ENCODE data around the gene C1orf21. TPM values are rescaled to one million over a fixed set of nuclear protein-coding genes. Genes with fewer than 3 reads are reported as not detected.

C1orf21 gene
- total RNA-seq, 1 donor = 17.0 TPM

DNA sequence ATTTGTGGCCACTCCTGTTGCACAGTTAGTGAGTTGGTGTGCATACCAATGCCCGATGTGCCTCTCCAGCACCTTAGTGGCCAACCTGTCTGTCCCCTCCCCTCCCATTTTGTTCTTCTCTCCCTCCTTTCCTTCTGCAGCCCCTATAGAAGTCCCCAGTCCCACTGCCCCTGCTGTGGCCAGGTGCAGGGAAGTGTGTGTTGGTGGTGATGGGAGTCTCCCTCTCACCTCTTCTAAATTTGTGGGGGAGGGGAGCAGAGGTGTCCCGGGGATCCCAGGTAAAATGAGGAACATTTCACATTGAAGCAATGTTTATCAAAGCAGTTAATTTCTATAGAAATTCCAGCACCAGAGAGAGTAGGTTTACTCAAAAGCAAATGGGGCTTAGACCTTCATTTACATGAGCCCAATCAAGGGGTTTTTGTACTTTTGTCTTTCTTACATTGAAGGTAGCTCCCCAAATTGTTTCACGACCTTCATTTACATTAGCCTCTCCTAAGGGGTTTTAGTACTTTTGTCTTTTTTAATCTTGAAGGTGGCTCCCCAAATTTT is 3.0 kb upstream of the C1orf21 start:
- peaks cover 7% of the 10 kb centered on the region for H3K27me3 ChIP-seq (ENCODE audit: insufficient read depth, low read length)
- H3K4me2 ChIP-seq (ENCODE audit: insufficient read depth, low read length) = no peak overlapping the region
- no peak overlapping the region for H3K4me3 ChIP-seq (ENCODE audit: insufficient read depth, low read length)
- no peaks in the 10 kb centered on the region for H3K9me3 ChIP-seq (ENCODE audit: low read depth, low read length)
- TF ChIP-seq, protein P1, sequence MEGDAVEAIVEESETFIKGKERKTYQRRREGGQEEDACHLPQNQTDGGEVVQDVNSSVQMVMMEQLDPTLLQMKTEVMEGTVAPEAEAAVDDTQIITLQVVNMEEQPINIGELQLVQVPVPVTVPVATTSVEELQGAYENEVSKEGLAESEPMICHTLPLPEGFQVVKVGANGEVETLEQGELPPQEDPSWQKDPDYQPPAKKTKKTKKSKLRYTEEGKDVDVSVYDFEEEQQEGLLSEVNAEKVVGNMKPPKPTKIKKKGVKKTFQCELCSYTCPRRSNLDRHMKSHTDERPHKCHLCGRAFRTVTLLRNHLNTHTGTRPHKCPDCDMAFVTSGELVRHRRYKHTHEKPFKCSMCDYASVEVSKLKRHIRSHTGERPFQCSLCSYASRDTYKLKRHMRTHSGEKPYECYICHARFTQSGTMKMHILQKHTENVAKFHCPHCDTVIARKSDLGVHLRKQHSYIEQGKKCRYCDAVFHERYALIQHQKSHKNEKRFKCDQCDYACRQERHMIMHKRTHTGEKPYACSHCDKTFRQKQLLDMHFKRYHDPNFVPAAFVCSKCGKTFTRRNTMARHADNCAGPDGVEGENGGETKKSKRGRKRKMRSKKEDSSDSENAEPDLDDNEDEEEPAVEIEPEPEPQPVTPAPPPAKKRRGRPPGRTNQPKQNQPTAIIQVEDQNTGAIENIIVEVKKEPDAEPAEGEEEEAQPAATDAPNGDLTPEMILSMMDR (IDR thresholded peaks at IDR 0.05; ENCODE audit: extremely low read depth, low read depth, low read length) = no peak
- H3K79me2 ChIP-seq (ENCODE audit: insufficient read depth, low read length) = peaks cover 3% of the 10 kb centered on the region
- peaks cover 5% of the 10 kb centered on the region for H3K4me1 ChIP-seq (ENCODE audit: insufficient read depth, low read length)
- H3K27ac ChIP-seq (ENCODE audit: low read depth, low read length) = no peak overlapping the region
- no peaks in the 10 kb centered on the region for H4K20me1 ChIP-seq (ENCODE audit: insufficient read depth, low read length)
- H2AFZ ChIP-seq (ENCODE audit: low read length) = no peak overlapping the region
- H3K36me3 ChIP-seq (ENCODE audit: insufficient read depth, low read length) = no peaks in the 10 kb centered on the region
- DNase-seq (ENCODE audit: insufficient read length, low spot score, missing footprints) = no peak

DNA sequence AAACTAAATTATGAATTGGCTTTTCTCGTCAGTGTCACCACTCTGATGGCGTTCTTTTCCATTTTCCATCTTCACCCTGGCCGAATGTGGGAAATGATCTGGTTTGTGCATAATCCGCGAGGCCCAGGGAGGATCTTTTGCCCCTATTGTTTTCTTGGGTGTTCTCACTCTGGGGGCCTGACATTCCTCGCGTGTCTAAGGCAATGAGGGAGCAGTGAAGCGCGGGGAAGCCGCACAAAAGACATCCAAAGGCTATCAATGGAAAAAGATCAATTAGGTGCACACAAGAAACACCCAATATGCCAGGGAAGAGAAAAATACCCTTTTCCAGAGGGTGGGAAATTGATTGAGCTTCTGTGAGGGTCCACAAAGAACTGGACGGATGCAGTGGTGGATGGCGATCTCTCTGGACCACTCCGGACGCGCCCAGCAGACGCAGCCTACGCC is 941 bp upstream of the C1orf21 start:
- peaks cover 21% of the 10 kb centered on the region for H3K79me2 ChIP-seq (ENCODE audit: insufficient read depth, low read length)
- no peaks in the 10 kb centered on the region for H3K9me3 ChIP-seq (ENCODE audit: low read depth, low read length)
- H2AFZ ChIP-seq (ENCODE audit: low read length) = peak overlapping the region; percentile 76
- DNase-seq (ENCODE audit: insufficient read length, low spot score, missing footprints) = no peak
- TF ChIP-seq, protein P1 (IDR thresholded peaks at IDR 0.05; ENCODE audit: extremely low read depth, low read depth, low read length) = no peak
- peak overlapping the region; percentile 77 for H3K4me3 ChIP-seq (ENCODE audit: insufficient read depth, low read length)
- no peaks in the 10 kb centered on the region for H4K20me1 ChIP-seq (ENCODE audit: insufficient read depth, low read length)
- H3K27me3 ChIP-seq (ENCODE audit: insufficient read depth, low read length) = peaks cover 4% of the 10 kb centered on the region
- no peaks in the 10 kb centered on the region for H3K36me3 ChIP-seq (ENCODE audit: insufficient read depth, low read length)
- H3K27ac ChIP-seq (ENCODE audit: low read depth, low read length) = no peak overlapping the region
- peaks cover 12% of the 10 kb centered on the region for H3K4me1 ChIP-seq (ENCODE audit: insufficient read depth, low read length)
- peak overlapping the region; percentile 78 for H3K4me2 ChIP-seq (ENCODE audit: insufficient read depth, low read length)

DNA sequence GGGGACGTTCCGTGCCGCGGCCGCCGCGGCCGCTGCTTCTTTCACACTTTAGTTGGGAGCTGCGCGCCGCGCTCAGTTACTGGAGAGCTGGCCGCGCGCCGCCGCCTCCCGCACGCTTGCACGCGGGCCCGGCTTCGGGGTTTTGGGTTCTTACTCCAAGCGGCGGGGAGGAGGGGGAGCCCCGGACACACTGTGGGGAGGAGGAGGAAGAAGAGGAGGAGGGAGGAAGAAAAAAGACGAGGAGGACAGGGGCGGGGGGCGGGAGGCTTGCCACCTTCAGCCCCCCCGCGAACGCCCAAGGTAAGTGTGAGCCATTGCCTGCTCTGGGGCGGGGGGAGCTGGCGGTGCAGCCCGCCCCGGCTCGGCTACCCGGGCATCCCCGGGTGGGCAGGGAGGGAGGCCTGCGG is 243 bp downstream of the C1orf21 start:
- Histone ChIP-seq H3K36me3 (ENCODE audit: insufficient read depth, low read length) (no peaks in the 10 kb centered on the region), H3K79me2 (ENCODE audit: insufficient read depth, low read length) (peaks cover 30% of the 10 kb centered on the region), H3K4me2 (ENCODE audit: insufficient read depth, low read length) (peak overlapping the region; percentile 78), H2AFZ (ENCODE audit: low read length) (peak overlapping the region; percentile 63), H3K4me3 (ENCODE audit: insufficient read depth, low read length) (peak overlapping the region; percentile 77), H3K27me3 (ENCODE audit: insufficient read depth, low read length) (peaks cover 4% of the 10 kb centered on the region), H3K9me3 (ENCODE audit: low read depth, low read length) (no peaks in the 10 kb centered on the region), H3K27ac (ENCODE audit: low read depth, low read length) (no peak overlapping the region), H3K4me1 (ENCODE audit: insufficient read depth, low read length) (peaks cover 12% of the 10 kb centered on the region), H4K20me1 (ENCODE audit: insufficient read depth, low read length) (no peaks in the 10 kb centered on the region)
- DNase-seq (ENCODE audit: insufficient read length, low spot score, missing footprints) = peak; percentile 78
- TF ChIP-seq, protein P1 (IDR thresholded peaks at IDR 0.05; ENCODE audit: extremely low read depth, low read depth, low read length) = no peak

DNA sequence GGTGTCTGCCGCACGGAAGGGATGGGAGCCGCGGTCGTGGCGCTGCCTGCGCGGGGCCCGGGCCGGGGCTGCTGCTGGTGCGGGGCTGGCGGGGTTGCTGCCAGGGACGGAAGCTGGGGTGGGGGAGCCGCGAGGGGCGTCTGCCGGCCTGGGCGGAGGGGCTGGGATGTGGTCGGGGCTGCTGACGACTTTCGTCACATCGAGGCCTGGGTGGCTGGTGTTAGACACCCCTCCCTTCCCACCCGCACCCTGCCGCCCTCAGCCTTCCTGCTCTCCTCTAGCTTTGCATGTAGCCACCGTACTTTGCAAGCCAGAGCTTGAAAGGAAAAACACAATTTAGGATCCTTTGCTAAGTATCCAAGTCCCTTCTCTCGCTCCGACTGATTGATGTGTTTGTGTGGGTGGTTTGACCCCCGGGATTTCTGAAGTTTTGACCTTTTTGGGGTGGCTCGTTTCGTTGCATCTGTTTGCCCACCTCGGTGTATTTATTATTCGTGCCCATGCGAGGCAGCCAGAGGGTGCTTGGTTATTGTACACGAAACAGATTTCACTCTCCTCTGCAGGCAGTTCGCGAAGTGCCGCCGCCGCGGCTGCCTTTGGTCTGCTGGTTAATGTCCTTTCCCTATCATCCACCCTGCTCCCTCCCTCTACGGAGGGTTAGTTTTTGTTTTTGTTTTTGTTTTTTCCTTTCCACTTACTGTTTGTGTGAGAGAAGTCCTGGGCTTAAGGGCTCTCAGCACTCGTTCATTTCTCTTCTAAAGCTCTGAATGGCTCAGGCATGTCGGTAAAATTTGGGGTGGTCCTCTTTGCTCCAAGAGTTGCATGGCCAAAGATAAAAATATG is 868 bp downstream of the C1orf21 start:
- Histone ChIP-seq H3K27ac (ENCODE audit: low read depth, low read length) (peak overlapping the region; percentile 20), H2AFZ (ENCODE audit: low read length) (peak overlapping the region; percentile 76), H3K9me3 (ENCODE audit: low read depth, low read length) (no peaks in the 10 kb centered on the region), H3K4me3 (ENCODE audit: insufficient read depth, low read length) (peak overlapping the region; percentile 77), H4K20me1 (ENCODE audit: insufficient read depth, low read length) (no peaks in the 10 kb centered on the region), H3K79me2 (ENCODE audit: insufficient read depth, low read length) (peaks cover 31% of the 10 kb centered on the region), H3K27me3 (ENCODE audit: insufficient read depth, low read length) (peaks cover 4% of the 10 kb centered on the region), H3K36me3 (ENCODE audit: insufficient read depth, low read length) (no peaks in the 10 kb centered on the region), H3K4me1 (ENCODE audit: insufficient read depth, low read length) (peaks cover 12% of the 10 kb centered on the region), H3K4me2 (ENCODE audit: insufficient read depth, low read length) (peak overlapping the region; percentile 78)
- TF ChIP-seq, protein P1 (IDR thresholded peaks at IDR 0.05; ENCODE audit: extremely low read depth, low read depth, low read length) = no peak
- peak; percentile 76 for DNase-seq (ENCODE audit: insufficient read length, low spot score, missing footprints)
